GM12801 (cell line): ENCODE results near the gene LRRC28.

Experiments
- CTCF ChIP-seq: IDR thresholded peaks from one replicate; pipeline ENCODE4 v1.5.1; 2011; ENCODE audit warnings: control low read depth; ENCODE audit not compliant: insufficient read length; ENCODE audit errors: extremely low read depth

The LRRC28 gene

DNA sequence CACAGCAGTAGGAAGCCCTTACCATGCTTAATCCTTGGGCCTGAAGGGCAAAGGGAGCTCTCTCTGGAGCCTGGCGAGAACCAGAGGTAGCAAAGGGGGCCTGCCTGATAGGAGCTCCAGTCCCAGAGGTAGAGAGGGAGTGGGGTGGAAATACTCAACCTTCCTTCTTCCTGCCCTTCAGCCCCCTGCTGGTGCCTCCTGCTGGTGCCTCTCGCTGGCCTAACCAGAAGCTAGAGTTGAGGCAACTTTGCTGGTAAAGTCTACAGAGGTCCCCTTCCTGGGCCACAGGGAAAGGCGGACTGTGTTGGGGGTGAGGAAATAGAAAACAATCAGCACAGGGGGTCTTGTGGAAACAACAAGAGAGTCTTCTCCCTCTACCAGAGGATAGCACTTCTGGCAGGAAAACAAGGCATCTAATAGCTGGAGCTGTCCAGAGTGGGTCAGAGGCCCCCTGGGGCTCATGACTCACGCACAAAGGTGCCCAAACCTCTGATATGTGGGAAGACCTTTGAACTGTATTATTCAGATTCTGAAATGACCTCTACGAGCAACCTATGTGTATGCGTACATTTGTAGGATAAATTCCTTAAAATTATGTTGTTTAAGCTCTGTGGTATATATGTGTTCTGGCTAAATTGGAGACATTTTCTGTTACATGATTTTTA lies 133.9 kb downstream of the LRRC28 start:
- no peak for TF ChIP-seq CTCF

DNA sequence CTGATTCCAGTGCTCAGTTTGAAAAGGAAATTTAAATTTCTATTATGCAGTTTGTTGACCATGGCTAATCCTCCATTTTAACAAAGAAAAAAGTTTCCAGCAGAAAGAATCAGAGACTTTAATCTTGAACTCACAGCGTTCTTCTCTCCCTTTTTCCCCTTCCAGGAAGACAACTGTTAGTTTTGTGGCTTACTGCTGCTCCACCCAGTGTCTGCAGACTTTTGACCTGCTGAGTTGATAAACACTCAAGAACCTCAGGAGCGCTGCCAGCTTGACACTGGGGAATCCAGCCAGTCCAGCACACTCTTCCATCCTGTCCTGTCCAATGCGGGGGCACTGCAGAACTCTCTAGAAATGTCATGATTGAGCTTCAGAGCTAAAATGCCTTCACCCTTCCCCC lies 134.6 kb downstream of the LRRC28 start:
- no peak for TF ChIP-seq CTCF

DNA sequence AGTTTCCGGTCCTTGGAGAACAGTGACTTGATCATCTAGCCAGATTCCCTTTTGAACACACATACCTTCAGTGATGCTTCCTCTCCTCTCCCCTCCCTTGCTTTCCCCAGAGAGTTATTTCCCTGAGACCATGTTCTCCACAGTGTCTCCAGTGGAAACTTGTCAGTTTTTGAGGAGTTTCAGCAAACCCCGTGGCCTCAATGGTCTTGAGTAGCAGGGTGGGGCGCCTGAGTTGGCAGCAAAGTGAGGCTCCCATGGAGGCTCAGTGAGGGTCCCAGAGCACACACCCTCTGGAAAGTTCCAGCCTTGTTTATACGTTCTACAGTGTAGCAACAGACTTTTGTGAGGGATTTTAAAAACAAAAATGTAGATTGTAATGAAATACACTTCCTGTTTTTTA lies 135.1 kb downstream of the LRRC28 start:
- no peak for TF ChIP-seq CTCF

DNA sequence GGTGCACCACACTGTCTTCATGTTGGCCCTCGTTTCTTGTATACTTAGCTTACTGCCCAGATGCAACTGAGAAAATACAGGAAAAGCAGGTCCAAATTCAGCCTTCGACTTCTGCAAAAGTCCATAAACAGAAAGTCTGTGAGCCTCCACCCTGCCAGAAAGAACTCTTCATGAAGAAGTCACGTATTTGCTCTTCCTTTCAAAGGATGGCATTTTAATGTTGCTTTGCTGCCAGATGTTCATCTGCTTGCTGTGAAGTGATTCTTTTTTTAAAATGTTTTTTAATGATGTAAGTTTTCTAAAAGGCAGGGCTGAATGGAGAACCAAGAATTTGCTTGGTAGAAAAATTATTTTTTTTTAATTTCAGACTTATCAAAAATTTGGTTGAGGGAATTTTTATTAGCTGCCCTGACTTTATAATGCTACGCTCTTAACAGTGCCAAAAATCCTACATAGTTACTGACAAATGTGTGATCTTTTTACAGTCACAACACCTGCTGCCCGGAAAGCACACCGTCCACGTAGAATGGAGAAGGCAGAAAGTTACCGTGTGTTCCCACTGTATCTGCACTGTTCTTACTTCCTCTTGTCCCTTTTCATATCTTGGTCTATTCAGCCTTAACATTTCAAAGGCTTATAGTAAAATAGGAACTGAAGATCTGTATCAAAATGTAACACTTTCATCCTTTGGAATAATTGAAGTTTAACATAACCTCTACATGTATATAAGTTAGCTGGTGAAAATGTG lies 136.3 kb downstream of the LRRC28 start:
- no peak for TF ChIP-seq CTCF

DNA sequence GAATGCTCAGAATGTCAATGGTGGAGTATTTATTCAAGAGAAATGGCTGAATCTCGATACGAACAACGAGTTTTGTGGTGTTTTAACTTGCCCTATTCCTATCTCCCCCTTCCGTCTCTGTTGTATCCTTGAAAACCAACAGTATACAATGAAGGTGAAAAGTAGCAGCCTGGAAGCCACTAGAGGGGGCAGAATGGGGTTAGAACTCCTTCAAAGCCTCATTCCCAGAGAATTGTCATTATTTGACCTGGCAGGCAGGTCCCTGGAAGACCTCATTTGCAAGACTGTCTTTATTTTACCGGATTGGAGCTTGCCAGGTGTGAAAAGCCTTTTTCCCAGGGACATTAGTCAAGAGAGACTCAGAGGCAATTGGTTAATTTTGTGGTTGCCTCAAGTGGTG lies 139.4 kb downstream of the LRRC28 start:
- TF ChIP-seq CTCF, result no peak

GRCh38 chr15:99393641-99394040 lies 142.4 kb downstream of the LRRC28 start:
- no peak for TF ChIP-seq CTCF

GRCh38 chr15:99396375-99396774 lies 145.1 kb downstream of the LRRC28 start:
- TF ChIP-seq CTCF, result no peak
